GM19035 (cell line): ENCODE results near the gene HINT2.

ENCODE experiments used
- ATAC-seq: cut with Tn5 transposase; IDR thresholded peaks from one replicate; pipeline ENCODE4 v1.9.1; 2021; ENCODE audit not compliant: unreplicated experiment

HINT2 gene

DNA sequence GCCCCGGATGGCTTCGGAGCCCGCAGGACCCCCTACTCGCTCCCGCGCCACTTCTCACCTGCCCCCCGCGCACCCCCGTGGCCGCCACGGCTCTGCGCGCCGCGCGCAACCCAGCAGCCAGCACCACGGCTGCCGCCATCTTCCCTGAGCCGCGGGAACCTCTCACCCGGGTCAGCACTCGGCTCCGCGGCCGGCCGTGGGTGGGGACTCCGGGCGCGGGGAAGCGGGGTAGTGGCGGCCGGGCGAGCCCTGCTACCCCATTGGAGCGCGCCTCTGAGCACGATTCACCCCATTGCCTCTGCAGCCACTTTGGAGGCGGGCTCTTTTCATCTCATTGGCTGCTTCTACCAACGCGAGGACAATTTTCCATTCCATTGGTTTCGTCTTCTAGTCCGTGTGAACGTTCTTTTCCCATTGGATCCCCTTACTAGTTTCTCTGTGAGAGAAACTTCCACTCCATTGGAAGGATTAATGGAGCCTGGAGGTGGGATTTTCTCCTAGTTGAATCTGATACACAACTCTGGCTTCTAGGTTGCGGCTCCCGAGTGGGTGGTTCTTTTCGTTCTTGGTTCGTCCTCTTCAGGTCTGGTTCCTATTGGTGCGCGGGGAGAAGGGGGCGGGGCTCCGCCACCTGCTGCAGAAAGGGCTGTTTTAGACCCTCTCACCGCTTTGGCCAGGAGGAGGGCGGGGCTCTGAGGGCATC lies at the start of gene HINT2:
TSS of gene HINT2 (minus strand) at position 202 of the 703 bp plus-strand sequence. CDS start at position 139, 63 bp downstream.
- peak; percentile 79 for ATAC-seq

DNA sequence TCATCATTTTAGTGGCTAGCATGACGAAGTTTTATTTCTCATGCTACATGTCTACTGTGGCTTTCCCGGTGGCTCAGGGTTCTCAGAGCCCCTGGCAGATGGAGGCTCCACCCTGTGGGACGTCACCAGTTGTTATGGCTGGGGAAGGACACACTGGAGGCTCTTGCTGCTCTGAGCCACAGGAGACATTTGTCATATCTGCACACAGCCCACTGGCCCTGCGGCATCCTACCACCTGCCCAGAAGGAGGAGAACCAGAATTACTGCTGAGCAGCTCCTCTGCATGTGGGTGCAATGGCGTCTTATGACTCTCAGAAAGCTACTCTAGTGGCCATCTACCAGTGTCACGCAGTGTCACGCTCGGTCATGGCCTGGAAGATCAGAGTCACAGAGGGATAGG lies 48.7 kb upstream of the HINT2 start:
- no peak for ATAC-seq

DNA sequence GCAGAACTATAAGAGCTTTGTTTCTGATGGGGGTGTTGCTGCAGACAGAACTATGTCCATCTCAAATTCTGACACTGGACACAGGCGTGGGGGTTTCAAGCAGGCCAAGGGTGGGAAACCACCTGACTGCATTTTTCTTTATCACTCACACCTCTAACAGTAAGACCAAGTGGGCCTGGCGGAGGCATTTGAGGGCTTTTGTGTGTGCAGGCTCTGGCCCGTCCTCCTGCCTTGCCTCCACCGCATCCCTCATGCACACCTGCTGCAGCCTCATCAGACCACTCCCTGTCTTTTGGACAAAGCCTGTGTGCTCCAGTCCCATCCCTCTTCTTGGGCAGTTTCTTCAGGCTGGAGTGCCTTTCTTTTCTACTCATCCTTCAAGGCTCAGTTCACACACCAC lies 47.5 kb upstream of the HINT2 start:
- ATAC-seq = no peak

DNA sequence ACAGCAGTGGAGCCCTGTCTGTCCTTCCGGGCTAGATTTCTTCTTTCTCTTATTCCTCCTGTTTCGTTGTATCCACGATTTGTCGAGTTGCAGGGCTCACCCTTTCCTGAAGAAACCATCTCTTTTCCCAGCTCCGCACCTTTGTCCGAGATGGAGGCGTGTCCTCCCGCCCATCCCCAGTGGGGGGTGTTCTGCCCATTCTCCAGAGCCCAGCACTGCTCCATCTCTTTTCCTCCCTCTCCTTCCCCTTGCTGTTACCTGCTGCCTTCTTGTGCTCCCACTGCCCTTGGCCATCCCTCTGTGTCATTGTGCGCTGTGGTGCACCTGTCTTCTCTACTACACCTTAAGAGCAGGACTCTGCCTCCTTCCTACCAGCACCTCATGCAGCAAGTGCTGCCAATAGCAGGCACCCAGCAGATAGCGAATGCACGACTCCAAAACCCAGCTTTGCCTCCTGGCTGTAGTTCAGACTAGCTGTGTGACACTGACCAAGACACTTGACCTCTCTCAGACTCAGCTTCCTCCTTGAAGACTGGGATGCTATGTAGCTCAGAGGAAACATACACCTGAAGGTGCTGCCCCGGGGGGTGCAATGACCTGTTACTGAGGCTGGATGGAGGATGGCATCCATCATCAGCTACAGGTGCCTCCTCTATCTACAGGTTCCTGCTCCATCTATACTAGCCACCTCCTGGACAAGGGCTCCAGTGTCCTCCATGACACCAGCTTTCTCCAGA lies 46.5 kb upstream of the HINT2 start:
- ATAC-seq = no peak

DNA sequence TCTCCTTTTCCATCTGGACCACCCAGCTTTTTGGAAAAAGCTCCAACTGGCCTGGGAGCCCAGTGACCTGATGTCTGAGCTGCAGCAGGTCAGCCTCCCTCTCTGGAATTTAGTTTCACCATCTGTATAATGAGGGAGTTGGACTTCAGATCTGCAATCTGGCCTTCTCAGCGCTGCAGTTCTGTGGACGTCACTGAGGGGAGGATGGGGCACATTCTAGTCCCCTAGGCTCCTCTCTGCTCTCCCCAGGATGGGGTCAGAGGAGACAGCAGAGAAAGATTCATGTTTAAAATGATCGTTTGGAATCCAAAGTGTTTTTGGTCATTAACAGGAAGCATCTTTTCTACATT lies 45.1 kb upstream of the HINT2 start:
- no peak for ATAC-seq

DNA sequence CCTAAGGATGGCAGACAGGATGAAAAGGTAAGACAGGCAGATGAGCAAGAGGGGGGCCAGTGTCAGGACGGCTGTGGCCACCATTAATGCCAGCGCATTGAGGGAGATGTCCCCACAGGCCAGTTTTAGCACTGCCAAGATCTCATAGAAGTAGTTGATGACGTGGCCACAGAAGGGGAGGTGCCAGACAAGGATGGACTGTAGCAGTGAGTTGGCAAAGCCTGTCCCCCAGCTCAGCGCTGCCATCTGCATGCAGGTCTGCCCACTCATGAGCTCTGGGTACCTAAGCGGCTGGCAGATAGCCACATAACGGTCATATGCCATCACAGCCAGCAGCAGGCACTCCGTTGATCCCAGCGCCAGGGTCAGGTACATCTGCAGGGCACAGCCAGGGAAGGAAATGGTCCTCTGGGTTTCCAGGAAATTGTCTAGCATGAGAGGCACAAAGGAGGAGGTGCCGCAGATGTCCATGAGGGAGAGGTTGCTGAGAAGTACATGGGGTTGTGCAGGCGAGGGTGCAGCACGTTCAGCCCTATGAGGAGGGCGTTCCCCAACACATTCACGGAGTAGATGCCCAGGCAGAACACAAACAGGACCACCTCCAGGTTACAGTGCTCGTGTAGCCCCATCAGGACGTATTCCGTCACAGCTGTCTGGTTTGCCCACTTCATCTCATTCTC lies 44.6 kb upstream of the HINT2 start:
- ATAC-seq = no peak

DNA sequence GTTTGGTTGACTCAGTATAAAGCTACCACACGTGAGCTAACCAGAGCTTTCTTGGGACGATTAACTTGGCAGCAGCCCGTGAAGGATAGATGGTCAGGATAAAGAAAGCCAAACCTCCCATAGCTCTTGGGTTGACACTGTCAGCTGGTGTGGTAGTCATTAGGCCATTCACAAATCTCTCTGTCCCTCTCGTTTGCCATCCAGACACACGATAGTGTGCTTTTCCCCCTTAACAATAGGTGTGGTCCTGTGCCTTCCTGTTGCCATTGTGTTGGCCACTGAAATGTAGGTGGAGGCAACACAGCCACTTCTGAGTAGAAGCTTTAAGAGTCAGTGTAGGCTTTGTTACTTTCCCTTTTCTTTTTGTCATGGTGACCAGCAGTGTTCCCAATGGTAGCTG lies 43.6 kb upstream of the HINT2 start:
- no peak for ATAC-seq

DNA sequence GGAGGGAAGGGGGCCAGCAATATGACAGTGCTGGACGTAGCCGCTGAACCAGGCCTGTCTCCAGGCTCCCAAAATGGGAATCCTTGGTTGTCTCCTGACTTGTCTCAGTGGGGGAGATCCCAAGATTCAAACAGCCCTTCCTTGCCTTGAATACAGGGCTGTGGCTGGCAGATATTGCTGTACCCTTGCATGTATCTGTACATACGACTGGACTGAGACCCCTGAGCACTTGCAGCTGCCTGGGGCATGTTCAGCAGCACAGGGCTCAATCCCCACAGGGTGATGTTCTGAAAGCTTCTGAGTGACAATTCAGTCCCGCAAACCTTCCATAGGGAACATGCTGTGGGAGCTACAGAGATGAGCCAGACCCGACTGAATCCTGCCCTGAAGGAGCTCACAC lies 42.0 kb upstream of the HINT2 start:
- no peak for ATAC-seq

DNA sequence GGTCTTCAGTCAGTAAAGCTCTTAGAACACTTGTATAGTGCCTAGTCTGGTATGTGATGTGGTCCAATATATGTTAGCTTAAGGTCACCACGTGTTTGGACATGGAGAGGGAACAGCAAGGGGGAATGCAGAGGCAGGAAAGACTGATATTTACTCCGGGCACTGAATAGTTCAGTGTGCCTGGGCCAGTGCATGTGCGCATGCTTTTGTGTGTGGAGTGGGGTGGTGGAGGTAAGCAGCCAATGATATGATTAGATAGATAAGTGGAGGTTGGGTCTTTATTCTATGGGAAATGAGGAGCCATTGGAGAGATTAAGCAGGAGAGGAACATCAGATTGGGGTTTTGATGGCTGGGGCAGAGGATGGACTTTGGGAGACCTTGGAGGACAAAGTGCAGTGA lies 41.4 kb upstream of the HINT2 start:
- ATAC-seq = no peak

DNA sequence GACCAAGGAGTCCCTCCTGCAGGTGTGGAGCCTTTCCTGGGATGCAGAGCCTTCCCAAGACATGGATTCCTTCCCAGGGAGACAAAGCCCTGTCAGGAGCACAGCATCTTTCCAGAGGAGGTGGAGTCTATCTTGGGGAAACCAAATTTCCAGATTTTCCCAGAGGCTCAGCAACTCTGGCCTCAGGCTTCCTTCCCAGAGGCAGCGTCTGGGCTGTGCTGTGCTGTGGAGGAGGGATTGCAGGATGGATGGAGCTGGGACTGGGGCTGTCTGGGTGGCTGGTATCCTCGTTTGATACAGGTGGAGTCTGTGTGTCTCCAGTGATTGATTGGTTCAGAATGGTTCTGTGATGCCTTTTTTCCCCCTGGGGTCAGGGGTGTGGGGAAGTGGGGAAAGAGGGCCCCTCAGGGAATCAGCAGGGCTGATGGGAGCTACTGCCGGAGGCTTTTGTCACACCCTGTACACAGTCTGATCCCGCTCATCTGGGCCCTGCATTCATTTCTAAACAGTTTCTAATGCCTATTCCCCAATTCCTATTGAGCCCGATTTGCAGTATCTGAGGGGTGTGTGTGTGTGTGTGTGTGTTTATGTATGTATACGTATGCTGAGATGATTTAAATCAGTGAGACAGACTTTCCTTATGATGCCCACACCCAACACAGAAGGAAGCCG lies 39.4 kb upstream of the HINT2 start:
- no peak for ATAC-seq

DNA sequence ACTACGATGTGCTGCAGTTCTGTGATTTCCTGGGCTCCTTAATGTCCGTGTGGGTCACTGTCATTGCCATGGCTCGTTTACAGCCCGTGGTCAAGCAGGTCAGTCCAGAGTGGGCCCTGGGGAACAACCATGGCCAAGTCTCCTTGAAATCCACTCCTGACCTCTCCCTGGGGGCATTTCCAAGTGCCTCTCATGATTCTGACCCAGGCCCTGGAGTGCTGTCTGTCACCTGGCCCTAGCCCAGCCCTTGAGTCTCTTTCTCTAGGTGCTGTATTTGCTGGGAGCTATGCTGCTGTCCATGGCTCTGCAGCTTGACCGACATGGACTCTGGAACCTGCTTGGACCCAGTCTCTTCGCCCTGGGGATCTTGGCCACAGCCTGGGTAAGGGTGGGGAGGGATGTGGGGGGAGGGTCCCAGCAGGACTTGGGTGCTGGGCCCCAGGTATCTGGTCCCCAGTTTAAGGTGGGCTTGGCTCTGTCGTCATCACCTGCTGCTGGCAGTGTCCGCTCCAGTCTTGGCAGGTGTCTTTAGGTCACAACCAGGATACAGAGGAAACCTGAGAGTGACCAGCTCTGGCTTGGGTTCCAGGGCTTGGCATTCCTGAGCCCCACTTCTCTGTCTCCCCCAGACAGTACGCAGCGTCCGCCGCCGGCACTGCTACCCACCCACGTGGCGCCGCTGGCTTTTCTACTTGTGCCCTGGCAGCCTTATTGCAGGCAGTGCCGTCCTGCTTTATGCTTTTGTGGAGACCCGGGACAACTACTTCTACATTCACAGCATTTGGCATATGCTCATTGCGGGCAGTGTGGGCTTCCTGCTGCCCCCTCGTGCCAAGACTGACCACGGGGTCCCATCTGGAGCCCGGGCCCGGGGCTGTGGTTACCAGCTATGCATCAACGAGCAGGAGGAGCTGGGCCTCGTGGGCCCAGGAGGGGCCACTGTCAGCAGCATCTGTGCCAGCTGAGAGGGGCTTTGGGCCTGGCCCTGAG lies 38.3 kb upstream of the HINT2 start:
- ATAC-seq = no peak

DNA sequence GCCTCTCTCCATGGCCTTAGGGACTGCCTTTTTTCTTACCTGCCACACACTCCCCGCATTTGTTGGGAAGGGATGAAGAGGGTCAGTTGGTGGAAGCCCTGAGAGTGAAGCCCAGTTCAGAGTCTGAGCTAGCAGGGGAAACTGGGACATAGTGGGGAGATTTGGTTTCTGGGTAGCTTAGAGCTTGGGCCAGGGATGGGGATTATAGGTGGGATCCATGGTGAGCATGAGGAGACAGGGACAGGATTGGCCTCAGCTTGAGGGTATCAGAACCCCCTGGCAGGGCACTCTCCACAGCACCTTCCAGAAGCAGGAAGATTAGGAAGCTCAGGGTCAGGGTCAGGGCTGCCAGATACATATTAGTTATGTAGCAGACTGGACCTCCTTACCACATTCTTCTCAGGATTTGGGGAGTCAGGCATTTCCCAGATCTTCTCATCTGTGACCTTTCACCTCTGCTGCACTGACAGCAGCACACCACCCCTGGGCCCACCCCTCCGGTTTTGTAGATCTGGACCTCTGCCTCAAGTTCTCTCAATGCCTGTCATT lies 37.5 kb upstream of the HINT2 start:
- ATAC-seq = no peak

DNA sequence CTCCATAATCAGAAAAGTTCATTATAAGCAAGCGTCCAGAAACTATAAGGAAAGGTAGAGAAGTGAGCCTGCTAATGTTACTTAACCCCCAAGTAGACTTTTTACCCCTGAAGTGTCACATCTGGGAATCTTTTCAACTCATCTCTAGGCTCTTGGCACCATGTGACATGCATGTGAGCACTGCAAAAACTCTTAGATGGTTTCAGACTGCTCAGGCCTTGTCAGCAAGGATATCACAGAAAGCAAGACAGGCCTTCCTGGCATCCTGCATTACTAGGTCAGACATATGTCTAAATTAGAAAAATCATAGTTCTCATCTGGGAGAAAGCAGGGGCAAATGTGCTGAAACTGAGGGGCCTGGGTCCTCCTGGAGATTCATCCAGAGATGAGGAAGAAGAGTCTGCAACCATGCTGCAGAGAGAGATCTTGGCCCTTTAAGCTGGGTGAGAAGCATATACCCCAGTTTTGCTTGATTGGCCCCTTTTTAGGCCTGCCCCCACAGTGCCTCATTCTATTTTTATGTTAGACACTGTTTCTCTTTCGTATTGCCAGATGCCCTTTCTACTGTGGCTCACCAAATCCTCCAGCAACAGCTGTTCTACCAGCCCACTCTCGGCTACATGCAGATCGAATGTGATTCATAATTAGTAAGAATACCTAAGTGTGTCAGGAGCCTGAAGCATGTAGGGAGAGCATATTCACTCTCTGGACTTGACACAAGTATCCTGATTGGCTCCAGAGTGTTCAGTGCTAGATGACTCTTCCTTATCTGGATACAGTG lies 33.1 kb upstream of the HINT2 start:
- peak; percentile 92 for ATAC-seq

DNA sequence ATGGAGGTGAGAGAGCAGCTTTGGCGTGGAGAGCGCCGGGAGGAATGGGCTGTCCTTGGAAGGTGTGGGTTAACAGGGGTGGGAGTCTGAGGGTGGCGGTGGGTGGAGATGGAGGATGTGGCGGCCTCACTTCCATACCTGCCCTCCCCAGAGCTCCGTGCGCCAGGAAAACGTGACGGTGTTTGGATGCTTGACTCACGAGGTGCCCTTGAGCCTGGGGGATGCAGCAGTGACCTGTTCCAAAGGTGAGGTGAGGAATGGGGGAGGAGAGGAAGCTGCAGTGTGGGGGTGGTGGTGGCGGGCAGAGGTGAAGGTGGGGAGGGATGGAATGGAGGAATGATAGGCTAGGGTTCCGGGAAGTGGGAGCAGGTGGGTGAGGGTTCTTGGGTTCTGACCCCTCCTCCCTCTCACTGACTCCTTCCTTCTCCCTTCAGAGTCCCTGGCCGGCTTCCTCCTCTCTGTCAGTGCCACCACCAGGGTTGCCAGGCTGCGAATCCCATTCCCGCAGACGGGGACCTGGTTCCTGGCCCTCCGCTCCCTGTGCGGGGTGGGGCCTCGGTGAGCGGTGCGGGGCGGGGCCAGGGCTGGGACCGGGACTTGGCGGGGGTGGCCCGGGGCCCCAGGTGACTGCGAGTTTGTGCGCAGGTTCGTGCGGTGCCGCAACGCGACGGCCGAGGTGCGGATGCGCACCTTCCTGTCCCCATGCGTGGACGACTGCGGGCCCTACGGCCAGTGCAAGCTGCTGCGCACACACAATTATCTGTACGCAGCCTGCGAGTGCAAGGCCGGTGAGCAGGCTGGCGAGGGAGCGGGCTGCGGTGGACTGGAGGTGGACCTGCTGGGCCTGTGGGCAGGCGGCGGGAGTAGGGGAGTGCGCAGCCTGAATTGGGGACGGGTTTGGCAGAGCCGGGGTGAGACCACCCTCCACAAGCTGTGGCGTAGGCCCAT lies 31.3 kb upstream of the HINT2 start:
- ATAC-seq = no peak

DNA sequence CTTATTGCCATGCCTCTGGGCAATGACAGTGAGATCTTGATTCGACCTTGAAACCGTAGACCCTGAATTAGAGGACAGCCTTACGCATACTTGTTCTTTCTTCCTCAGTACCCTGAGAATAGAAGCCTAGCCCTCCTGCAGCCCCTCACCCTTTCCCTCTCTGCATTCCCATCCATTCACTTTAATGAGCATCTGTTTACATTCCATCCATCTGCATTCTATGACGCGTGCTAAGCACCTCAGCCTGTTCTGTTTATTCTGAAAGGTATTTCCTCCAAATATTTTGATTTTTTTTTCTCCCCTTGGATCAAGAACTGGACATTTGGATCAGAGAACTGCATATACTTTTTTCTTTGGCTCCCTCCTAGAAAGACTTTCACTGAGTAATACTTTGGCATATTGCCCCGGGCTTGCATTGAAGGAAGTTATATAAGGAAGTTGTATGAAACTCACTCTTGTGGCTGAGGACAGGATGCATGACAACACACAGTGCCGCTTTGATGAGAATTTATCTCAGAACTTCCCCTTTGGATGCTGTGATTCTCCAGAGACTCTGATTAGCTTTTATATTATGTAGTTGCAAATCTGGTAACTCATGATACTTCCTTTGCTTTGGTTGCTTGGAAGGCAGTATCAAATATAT lies 29.9 kb upstream of the HINT2 start:
- no peak for ATAC-seq

DNA sequence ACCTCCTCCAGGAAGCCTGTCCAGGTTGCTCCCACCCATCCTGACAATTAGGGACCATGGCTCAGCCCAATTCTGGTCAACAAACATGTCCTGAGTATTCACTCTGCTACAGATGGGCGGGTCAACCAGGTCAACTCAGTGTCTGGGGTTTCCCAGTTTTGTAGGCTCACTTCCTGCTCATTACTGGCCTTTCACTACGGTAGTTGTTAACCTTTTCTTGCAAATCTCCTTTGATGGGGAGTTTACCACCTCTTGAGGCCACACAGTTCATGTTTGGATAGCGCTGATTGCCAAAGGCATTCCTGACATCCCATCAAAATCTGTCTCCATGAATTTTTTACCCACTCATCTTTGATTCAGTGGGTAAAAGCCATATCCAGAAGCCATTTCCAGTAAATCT lies 28.0 kb upstream of the HINT2 start:
- peak; percentile 64 for ATAC-seq

DNA sequence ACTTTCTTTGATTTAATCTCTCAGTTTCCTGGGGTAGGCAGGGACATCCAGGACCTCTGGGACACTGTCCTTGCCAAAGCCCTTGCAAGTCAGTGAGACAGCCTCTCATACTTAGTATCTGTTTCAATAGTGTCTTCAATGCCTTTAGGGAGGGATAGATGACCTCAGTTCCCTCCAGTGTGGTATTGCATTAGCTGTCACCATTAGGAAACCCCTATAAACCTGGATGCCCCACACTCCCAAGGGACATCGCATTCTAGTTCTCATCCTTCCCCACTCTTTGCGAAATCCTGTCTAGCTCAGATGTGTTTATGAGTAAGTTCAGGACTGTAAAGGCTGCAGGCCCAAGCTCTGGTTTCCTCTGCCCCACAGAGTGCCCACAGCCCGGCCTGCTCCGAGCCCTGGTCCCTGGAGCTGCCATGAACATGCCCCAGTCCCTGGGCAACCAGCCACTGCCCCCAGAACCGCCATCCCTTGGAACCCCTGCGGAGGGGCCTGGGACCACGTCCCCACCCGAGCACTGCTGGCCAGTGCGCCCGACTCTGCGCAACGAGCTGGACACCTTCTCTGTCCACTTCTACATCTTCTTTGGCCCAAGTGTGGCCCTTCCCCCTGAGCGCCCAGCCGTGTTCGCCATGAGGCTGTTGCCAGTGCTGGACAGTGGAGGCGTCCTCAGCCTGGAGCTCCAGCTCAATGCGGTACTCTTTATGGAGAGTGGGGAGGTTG lies 27.3 kb upstream of the HINT2 start:
- ATAC-seq = no peak
